ENCODE data around the gene LRRC27.
"Not testable (repeated sequence)": the region's sequence is repeated elsewhere in the genome, so short reads cannot be mapped to it uniquely, and the experiment has no call there.

The LRRC27 gene

DNA sequence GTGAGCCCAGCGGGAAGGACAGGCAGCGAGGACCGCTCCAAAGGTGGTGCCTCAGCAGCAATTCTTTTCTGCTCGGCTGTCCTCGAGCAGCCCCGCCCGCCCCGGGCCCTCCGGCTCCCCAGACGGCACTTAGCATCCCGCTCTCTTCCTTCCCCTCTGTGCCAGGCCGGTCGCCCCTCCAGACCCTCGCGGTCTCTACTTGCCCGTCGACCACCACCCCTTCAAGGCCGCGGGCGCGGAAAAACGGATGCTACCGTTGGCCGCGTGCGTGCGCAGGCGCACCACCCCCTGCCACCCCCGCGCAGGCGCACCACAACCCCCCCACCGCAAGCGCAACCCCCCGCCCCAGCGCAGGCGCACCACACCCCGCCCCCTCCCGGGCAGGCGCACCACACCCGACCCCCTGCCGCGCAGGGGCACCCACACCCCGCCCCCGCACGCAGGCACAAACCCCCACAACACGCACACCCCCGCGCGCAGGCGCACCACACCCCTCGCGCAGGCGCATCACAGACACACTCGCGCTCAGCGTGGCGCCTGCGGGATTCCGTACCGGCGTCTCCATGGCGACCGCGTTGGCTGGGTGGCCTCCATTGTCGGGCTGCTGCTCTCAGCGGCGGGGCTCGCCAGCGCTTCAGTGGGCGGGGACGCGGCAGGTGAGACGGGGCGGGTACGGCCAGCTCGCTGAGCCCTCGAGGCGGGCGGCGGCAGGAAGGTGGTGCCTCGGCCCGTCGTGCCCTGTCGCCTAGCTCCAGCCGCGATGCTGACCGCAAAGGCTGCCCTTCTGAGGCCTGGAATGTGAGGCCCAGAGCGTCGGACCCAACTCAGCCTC is at the start of gene LRRC27:
LRRC27 (plus strand) TSS at position 593 of the 832 bp plus-strand sequence. CDS start 1,332 bp downstream, outside the sequence.
- DNase-seq = peak; percentile 97

DNA sequence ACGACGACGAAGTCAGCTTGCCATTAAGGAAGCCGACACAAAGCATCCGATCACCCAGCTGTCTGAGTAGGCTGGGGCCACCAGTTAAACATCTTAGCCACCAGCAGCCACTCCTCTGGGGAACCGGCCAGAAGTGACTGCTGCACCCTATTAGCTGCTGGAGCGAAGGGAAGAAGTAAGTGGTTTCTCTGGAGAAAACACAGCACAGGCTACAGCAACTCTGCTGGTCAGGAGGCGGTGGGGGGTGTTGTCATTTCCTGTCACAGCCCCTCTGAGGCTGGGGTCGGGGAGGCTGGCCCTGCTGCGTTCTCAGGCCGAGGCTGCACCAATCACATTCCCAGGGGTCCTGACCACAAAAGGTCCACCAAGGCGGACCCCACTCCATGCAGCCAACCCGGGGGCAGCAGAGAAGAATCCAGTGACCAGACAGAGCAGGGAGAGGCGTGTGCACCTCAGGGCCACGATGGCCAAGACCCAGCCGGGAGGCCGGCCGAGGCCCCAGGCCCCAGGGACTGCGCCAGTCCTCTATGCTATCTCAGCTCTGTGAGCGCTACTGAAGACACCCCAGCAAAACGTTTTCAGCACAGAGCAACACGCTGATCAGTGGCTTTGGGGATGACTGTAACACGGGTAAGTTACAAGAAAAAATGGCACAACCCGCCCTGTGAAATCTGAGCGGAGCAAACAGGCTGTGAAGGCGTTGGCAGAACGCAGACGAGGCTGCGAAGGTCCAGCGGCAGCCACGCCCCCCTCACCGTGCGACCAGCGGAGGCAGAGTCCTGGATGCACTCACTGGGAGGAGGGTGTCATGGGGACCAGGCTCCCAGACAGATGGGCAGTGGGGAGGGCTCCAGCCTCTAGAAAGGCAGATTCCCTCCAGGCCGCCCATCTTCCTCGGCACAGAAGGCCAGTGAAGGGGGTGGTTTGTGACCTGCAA is 49.1 kb upstream of the LRRC27 start:
- no peak for DNase-seq

DNA sequence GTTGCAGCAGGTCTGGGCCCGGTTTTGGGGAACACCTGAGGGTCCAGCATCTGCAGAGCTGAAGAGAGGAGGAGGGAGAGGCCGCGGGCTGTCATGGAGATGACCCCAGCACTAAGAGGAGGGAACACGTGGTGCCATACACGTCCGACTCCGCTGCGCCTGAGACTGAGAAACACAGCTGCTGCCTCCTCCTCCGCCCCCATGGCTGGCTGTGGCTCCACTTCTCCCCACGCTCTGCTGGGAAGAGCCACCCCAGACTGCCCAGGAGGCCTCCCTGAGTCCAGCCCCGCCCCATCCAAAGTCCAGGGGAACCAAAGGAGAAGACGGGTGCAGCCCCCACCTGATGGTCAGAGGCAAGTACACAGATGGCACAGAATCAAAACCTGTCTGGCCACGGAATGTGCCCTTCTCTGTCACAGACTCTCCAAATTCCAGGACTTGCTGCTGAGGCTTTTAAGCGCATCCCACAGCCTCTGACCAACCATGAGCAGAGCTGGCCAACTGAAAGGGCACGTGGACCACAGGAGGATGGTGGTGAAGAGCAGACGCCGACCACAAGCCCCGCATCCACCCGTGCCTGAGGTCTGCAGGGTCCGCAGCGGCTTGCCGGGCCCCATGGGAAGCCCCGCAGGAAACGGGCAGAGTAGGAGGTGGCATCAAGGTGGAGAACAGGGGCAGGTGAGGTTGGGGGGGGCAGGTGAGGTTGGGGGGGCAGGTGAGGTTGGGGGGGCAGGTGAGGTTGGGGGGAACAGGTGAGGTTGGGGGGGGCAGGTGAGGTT is 48.2 kb upstream of the LRRC27 start:
- no peak for DNase-seq

DNA sequence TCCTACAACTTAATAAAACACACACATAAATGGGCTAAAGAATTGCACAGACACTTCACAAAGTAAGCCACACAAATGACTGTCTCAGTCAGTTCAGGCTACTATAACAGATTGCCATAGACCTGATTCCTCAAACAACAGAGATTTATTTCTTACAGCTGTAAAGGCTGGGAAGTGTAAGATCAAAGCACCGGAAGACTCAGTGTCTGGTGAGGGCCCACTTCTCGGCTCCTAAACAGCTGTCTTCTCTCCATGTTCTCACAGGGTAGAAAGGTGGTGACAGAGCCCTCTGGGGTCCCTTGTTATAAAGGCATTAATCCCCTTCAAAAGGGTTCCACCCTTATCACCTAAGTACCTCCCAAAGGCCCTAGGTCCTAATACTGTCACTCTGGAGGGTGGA is 42.6 kb upstream of the LRRC27 start:
- DNase-seq = no peak

DNA sequence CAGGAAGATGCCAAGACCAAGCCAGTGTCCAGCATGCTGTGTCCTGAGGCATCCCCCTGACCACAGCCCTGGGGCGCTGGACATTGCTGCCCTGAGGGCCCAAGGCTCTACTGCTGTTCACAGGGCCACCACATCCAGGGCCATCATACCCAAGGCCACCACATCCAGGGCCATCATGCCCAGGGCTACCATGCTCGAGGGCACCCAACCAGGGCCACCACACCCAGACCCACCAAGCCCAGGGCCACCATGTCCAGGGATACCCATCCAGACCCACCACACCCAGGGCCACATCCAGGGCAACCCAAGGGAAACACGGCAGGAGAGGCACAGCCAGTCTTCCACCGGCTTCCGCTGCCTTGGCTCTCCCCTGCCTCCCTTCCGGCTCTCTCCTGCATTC is 41.4 kb upstream of the LRRC27 start:
- DNase-seq = no peak

DNA sequence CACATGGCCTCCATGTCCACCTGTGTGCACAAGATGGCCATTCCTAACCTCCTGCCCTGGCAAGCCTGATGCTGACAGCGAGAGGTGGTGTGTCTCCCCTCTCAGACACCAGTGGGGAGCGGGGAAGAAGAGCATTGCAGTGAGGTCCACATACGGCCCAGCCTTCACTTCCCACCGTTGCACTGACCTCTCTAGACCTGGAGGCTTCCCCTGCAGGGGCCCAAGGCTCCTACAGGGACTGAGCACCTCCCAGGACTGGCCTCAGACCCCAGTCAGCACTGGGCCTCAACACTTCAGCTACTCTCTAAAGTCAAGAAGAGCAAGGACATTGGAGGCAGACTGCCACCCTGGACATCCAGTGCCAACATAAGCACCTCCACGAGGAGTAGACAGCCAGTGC is 40.2 kb upstream of the LRRC27 start:
- no peak for DNase-seq

DNA sequence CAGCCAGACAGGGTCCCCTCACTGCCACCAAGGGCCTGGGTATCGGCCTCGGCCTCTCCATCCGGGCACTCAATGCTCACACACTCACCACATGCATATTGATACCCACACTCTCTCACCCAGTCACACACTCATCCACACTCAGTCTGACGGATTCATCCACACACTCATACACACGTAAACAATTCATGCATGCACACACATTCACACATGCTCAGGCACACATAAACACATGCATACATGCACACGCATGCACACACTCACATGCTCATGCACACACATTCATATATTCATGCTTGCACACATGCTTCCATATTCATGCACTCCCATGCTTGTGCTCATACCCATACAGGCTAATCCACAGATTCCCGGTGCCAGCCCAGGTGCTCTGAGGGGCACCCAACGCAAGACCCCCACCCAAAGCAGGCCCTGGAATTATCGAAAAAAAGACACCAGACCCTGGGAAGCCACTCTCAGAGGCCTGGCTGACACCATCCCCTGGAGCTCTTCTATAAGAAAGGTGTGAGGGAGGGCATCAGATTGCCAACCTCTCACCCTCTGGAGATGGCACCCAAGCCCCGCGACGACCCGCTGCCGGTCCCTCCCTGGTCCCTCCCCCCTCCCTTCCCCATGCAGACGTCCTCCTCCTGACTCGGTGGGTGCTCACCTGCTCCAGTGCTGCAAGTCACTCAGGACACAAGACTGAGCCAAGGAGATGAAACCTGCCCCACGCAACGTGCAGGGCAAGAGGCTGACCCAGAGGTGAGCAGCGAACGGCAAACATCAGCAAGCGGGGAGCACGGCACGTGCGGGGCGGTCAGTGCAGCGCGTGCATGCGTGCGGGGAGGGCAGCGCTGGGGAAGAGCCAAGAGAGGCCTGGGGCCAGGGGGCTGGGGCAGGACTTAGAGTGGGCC is 39.4 kb upstream of the LRRC27 start:
- DNase-seq = no peak

DNA sequence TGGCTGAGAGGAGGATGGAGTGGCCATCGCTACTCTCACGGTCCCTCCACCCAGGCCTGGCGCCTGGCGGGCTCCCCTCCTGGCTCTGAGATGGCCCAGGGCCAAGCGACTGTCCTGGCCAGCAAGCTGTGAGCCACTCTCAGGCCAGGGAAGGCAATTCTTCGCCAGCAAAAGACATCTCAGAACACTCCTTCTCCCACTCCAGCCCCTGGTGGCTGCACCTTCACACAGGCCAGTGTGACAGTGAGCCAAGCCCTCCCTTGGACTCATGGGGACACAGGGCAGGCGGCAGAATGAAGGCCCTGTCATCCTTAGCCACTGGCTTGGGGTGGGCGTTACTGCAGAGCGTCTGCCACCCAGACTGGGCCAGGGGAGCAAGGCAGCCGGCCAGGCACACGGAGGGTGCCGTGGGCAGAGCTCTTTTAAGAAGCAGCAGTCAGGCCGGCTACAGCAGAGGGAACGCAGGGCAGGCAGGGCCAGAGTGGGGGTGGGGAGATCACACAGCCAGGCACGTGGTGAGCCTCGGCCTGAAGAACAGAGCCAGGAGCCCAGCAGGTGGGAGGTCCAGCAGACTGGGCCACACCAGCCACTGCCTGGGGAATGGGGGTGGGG is 38.7 kb upstream of the LRRC27 start:
- no peak for DNase-seq

DNA sequence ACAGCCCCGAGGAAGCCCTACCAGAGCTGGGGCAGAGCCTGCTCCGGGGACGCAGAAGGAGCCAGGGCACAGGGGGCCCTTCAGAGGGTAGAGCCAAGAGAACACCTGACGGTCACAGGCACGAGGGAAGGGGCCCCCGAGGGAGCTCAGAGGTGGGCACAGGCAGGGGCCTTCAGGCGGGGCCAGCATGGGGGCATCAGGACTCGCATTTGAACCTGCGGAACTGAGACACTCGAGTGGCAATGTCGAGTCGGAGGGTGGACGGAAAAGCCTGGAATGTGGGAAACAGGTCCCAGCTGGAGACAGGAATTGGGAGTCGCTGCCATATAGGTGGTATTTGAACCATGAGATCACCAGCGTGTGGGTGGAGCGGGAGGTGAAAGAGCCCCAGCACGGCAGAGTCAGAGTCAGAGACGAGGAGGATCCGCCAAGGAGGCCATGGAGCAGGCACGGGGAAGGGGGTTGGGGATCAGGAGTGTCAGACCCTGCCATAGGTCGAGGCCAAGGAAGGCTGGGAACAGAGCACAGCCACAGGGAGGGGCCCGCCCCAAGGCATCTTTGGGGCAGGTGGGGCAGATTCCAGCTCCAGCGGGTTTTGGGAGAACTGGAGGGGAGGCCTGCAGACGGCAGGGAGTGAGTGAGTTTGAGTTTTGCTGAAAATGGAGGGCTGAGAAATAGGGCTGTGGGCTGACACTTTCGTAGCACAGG is 38.0 kb upstream of the LRRC27 start:
- DNase-seq = no peak

DNA sequence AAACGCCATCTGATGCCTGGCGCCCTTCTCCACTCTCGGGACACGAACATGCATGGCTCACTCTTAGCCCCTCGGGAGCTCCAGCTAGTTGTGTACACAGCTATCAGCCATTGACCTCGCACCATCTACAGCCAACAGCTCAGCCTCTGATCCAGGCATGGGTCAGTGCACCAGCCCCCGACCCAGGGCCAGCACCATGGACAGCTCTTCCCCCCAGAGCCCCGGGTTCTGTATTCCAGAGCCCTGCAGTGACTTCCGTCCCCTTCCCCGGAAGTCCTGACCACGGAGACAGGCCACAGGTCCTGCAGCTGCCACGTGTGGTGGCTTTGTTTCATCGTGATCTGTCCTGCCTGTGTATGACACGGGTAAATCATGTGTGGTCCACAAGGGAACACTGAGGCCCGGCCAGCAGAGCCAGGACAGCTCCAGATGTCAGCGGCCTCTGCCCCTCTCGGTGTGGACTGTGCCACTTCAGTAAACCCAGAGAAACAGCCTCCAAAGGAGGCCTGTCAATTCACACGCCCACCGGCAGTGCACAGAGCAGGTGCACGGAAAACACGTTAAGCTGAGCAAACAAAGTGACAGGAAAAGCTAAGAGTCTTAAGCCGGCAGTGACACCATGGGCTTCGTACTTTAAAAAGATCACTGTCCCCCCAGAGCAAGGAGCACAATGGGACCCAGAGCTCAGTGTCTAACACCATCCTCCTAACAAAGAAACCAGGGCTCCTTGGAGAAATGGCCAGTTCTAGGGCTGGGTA is 37.3 kb upstream of the LRRC27 start:
- no peak for DNase-seq

DNA sequence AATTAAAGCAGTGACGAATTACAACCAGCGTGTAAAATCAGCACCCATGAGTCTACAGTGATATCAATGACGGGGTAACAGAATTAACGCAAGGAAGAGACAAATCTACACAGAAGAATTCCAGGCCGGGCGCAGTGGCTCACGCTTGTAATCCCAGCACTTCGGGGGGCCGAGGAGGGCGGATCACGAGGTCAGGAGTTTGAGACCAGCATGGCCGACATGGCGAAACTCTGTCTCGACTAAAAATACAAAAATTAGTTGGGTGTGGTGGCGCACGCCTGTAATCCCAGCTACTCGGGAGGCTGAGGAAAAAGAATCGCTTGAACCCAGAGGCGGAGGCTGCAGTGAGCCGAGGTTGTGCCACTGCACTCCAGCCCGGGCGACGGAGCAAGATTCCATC is 36.5 kb upstream of the LRRC27 start:
- DNase-seq = not testable (repeated sequence)

DNA sequence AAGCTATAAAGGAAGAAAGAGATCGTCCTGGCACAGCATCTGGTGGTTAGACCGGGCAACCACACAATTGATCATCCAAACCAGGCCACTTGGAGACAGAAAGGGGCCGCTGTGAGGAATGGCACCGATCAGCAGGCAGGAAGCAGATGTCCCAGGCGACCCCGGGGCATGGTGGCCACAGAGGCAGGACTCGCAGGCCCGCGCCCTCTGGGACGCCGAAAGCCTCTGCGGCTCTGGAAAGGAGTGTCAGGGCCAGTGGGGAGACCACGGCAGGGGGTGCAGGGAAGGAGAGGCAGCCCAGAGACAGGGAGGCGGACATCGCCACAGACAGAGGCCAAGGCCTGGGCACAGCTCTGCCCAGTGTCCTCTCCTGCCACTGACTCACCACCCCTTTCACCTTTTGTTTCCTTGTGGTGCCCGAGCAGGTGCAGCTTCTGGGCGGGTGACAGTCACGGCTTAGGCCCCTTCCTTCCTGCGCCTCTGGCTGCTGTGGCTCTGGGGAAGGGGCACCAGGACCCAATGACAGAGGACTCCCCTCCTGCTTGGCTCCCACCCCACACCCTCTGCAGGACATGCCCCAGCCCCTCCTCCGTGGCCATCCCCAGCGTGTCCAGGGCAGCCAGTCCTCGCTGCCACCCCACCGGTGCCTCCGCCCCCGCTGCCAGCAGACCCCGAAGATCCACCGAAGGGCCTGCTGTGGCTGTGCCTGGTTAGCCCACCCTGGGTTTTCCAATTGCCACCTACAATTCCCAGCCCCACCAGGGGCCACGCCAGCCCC is 35.1 kb upstream of the LRRC27 start:
- DNase-seq = no peak

DNA sequence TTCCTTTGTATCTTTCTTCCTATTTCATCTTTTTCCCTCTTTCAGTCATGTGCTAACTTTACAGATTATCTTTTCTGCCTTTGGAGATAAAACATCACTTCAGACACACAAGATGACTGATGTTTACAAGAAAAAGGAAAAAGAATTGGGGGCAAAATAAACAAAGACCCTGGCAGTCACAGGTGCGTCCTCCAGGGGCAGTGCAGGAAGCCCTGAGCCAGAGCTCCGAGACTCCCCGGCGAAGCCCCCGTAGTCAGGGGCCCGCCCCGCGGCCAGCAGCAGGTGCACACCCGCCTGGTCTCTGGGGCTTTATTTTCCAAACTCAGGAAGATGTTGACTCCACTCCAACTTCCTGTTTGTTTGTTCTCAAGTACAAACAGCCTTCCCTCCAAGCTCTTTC is 34.5 kb upstream of the LRRC27 start:
- DNase-seq = no peak

DNA sequence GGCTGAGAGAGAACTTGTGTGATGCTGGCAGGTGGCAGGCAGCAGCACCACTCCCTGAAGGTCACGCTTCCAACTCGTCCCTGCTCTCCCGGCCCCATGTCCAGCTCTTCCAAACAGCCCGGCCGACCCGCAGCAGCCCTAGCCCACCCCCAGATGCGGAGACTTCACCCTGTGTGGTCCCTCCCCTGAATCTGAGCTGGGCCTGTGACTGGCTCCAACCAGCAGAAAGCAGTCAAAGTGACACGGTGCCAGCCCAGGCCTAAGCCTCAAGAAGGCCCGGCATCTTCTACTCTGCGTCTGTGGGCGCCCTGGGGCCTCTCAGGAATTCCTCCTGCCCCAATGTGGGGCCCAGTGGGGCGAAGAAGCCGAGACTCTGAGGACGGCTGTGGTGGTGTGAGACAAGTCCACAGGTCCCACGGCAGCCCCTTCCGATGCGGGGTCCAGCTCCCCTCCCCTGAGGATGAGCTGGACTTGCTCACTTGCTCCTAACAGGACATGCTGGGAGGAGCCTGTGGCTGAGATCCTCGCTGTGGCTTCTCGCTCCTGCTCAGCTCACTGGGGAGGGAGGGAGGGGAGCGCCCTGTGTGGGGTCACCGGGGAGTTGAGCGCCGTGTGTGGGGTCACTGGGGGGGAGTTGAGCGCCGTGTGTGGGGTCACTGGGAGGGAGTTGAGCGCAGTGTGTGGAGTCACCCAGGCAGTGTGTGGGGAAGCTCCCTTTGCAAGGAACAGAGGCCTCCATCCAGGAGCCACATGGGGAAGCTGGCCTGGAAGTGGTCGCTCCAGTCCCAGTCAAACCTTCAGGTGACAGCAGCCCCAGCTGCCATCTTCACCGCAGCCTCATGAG is 33.7 kb upstream of the LRRC27 start:
- DNase-seq = no peak

DNA sequence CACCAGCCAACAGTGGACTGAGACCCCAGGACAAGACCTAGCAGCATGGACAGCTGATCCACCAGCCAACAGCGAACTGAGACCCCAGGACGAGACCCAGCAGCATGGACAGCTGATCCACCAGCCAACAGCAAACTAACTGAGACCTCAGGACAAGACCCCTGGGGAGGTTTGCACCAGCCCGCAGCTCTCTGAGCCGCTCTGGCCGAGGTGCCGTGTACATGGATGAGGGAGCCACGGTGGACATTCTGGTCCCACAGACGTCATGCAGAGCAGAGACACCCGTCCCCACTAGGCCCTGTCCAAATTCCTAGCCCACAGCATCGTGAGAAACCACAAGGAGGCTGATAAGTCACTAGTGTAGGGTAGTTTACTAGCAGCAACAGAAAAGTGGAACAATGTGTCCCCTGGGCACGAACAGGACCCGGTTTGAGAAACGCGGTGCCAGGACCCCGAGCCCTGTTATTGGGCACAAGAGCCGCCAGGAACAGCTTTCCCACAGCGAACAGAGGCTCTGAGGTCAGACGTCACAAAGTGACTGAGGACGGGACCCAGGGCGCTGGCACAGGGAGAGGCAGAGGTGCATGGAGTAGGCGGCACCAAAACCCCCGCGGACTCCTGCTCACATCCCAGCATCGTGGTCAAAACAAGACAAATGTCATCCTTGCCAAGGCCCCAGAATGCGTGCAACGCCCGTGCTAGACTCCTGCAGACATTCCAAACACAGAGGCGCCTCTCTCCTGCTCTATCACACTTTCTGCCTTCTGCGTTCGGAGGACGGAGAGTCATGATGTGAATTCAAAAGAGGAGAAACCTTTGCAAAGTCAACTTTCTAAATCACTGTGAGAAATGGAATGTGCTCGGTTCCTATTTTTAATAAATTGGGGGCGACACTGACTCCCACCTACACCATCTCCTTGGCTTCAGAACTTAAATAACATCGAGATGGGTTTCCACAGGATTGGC is 32.3 kb upstream of the LRRC27 start:
- DNase-seq = no peak

DNA sequence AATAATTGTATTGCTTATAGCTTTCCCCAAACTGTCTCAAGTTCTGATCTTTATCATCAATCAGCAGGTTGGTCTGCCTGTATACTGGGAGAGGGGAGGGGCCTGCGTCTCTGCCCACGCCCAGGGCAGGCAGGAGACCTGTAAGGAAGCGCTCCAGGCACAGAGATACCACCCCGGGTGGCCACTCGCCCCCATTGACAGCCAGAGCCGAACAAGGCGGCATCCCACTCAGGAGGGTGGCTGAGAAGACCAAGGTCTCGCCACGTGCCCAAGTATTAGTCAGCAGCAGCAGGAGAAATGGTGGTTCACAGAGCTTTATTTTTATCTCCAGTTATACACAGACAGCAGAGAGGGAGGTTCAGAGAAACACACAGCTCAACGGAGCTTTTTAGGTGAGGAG is 31.4 kb upstream of the LRRC27 start:
- DNase-seq = no peak

All from fibroblast of skin of right biceps (primary cell).